K562 (cell line): ENCODE measurements around the gene UHRF1. TPM values are rescaled to one million over a fixed set of nuclear protein-coding genes. Genes with fewer than 3 reads are reported as not detected.
A peak's percentile ranks its signal among the peaks of the same experiment; 100 is the strongest.

Source experiments
- ATAC-seq: fragments of 200-7000 bp; cut with Tn5 transposase; 3 replicates; pipeline ENCODE4 v1.9.1; 2020; ENCODE audit warnings: moderate library complexity
- BruUV-seq: library from RNA; stranded (reverse); fragments of 400-500 nt; replicated peaks from 2 replicates; lab custom pipeline; 2021; lab: Mats Ljungman, UMichigan
- CTCF ChIA-PET: fragments of 300-600 bp; formaldehyde crosslinking; extraction: SDS; loops from one replicate; lab custom pipeline; 2021; ENCODE audit warnings: low intra/inter-chr PET ratio; lab: Yijun Ruan, JAX
- POLR2A ChIA-PET: fragments of 300-600, 350-650 bp; sonication (Branson Sonifier 250); formaldehyde crosslinking; extraction: SDS; loops from one replicate; lab custom pipeline; 2021; ENCODE audit warnings: antibody characterized with exemption, inconsistent platforms; lab: Yijun Ruan, JAX
- DNase-seq, 4 experiments: peaks; one replicate each; pipeline versions ENCODE4 v3.0.0 to v3.0.0-alpha.2; 2011 to 2018; ENCODE audit warnings: low spot score in 3 of 4, mixed read lengths in 3 of 4; ENCODE audit errors: extremely low read depth in 1 of 4
- FAIRE-seq: peaks from 2 replicates; lab custom pipeline; 2011; peaks lifted over from hg19 to GRCh38; lab: Jason Lieb, UNC
- H2AFZ ChIP-seq: 2 replicates; pipeline ENCODE4 v1.6.0; 2011; ENCODE audit warnings: low read depth, low read length, control low read depth, inconsistent platforms
- H3K27ac ChIP-seq: fragments of 200-600 bp; 3 replicates; pipeline ENCODE4 v1.8.0; 2011; ENCODE audit warnings: low read depth, mild to moderate bottlenecking, control low read depth, inconsistent platforms, low read length, moderate library complexity, mixed read lengths; ENCODE audit errors: extremely low read depth
- H3K27me3 ChIP-seq, 2 experiments: fragments of 300-600 bp in 1 of 2; 2 replicates in 1 of 2; 3 replicates in 1 of 2; pipeline versions ENCODE4 v1.6.0 to v1.8.0; 2011; ENCODE audit warnings: inconsistent platforms in 2 of 2, low read length in 2 of 2, mild to moderate bottlenecking in 1 of 2, mixed read lengths in 1 of 2, moderate library complexity in 1 of 2; ENCODE audit not compliant: control insufficient read depth in 2 of 2, insufficient read depth in 2 of 2
- H3K36me3 ChIP-seq: fragments of 300-600 bp; 3 replicates; pipeline ENCODE4 v1.8.0; 2011; ENCODE audit warnings: mild to moderate bottlenecking, low read length, inconsistent platforms; ENCODE audit not compliant: control insufficient read depth, insufficient read depth
- H3K4me1 ChIP-seq, 2 experiments: fragments of 200-600 bp in 1 of 2; replicated peaks in 1 of 2; 2 replicates in 1 of 2; 3 replicates in 1 of 2; pipeline versions ENCODE4 v1.5.1 to v1.8.0; 2011; ENCODE audit warnings: inconsistent platforms in 2 of 2, low read length in 2 of 2, mild to moderate bottlenecking in 1 of 2, mixed read lengths in 1 of 2, moderate library complexity in 1 of 2; ENCODE audit not compliant: control insufficient read depth in 2 of 2, insufficient read depth in 2 of 2
- H3K4me2 ChIP-seq: 2 replicates; pipeline ENCODE4 v1.6.1; 2011; ENCODE audit warnings: low read length, control low read depth, inconsistent platforms, mixed read lengths; ENCODE audit not compliant: insufficient read depth
- H3K4me3 ChIP-seq: fragments of 200-600 bp; sonication (generic), shearing (Covaris generic); 2 replicates; pipeline ENCODE4 v1.5.1; 2016; ENCODE audit warnings: control low read depth, inconsistent platforms
- H3K79me2 ChIP-seq: fragments of 200-600 bp; 3 replicates; pipeline ENCODE4 v1.8.0; 2011; ENCODE audit warnings: low read length, inconsistent platforms; ENCODE audit not compliant: control insufficient read depth, insufficient read depth
- H3K9ac ChIP-seq, 2 experiments: 2 replicates each; pipeline versions ENCODE4 v1.6.0 to v1.6.1; 2011; ENCODE audit warnings: low read depth in 2 of 2, low read length in 2 of 2, control low read depth in 1 of 2, inconsistent platforms in 1 of 2, mild to moderate bottlenecking in 1 of 2, mixed read lengths in 1 of 2; ENCODE audit not compliant: insufficient read depth in 1 of 2
- H3K9me1 ChIP-seq: one replicate; pipeline ENCODE4 v1.6.0; 2011; ENCODE audit warnings: inconsistent platforms, mild to moderate bottlenecking, low read length, moderate library complexity; ENCODE audit not compliant: control insufficient read depth, insufficient read depth
- H3K9me3 ChIP-seq: replicated peaks from 2 replicates; pipeline ENCODE4 v1.5.1; 2011; ENCODE audit warnings: low read depth, low read length, inconsistent platforms; ENCODE audit not compliant: control insufficient read depth, insufficient read depth
- H4K20me1 ChIP-seq: replicated peaks from 2 replicates; pipeline ENCODE4 v1.6.1; 2011; ENCODE audit warnings: low read length, inconsistent platforms, mixed read lengths; ENCODE audit not compliant: control insufficient read depth, insufficient read depth
- ARHGAP35 ChIP-seq: fragments of 450-650 bp; IDR thresholded peaks from 2 replicates; pipeline ENCODE4 v1.6.1; 2018; ENCODE audit not compliant: partially characterized antibody
- ATF7 ChIP-seq: fragments of 450-650 bp; IDR thresholded peaks from 2 replicates; pipeline ENCODE4 v1.7.1; 2014; ENCODE audit warnings: mild to moderate bottlenecking, moderate library complexity
- CREB5 ChIP-seq: fragments of 250-450 bp; sonication (Bioruptor Pico); IDR thresholded peaks from 2 replicates; pipeline ENCODE4 v1.5.0; 2020; ENCODE audit warnings: mild to moderate bottlenecking
- HIVEP1 ChIP-seq: fragments of 250-450 bp; sonication (Bioruptor Pico); IDR thresholded peaks from 2 replicates; pipeline ENCODE4 v1.4.0; 2020; ENCODE audit warnings: mild to moderate bottlenecking
- MCM3 ChIP-seq: fragments of 450-650 bp; IDR thresholded peaks from 2 replicates; pipeline ENCODE4 v1.6.1; 2016
- MCM7 ChIP-seq, 2 experiments: fragments of 450-650 bp; IDR thresholded peaks; 2 replicates each; pipeline ENCODE4 v1.6.1; 2016 to 2018
- MTA1 ChIP-seq: fragments of 450-650 bp; IDR thresholded peaks from 2 replicates; pipeline ENCODE4 v1.6.1; 2017; ENCODE audit warnings: borderline replicate concordance
- MYBL2 ChIP-seq, 2 experiments: fragments of 450-650 bp in 1 of 2; sonication (generic) in 1 of 2; formaldehyde crosslinking in 1 of 2; IDR thresholded peaks; 2 replicates each; pipeline versions ENCODE4 v1.6.1 to v1.8.1; 2017 to 2022; ENCODE audit warnings: borderline replicate concordance in 1 of 2, inconsistent platforms in 1 of 2, low read depth in 1 of 2, mild to moderate bottlenecking in 1 of 2, missing genetic modification reagents in 1 of 2, moderate library complexity in 1 of 2
- PML ChIP-seq: IDR thresholded peaks from 2 replicates; pipeline ENCODE4 v1.6.1; 2012; ENCODE audit warnings: low read length, inconsistent platforms
- PTTG1 ChIP-seq: fragments of 450-650 bp; IDR thresholded peaks from 2 replicates; pipeline ENCODE4 v1.6.1; 2016; ENCODE audit warnings: low read depth, mild to moderate bottlenecking, missing genetic modification characterization, missing compliant biosample characterization
- SAFB ChIP-seq: fragments of 200-400 bp; formaldehyde crosslinking; IDR thresholded peaks from 2 replicates; pipeline ENCODE4 v1.6.1; 2017; ENCODE audit warnings: low read depth, low read length, borderline replicate concordance
- SMAD1 ChIP-seq: fragments of 150-350 bp; IDR thresholded peaks from 2 replicates; pipeline ENCODE4 v1.6.1; 2014; ENCODE audit warnings: low read length, low read depth; ENCODE audit not compliant: partially characterized antibody
- STAT5A ChIP-seq: IDR thresholded peaks from 2 replicates; pipeline ENCODE4 v1.6.1; 2012; ENCODE audit warnings: low read length, inconsistent platforms, borderline replicate concordance
- ZC3H4 ChIP-seq: sonication (generic); formaldehyde crosslinking; IDR thresholded peaks from 2 replicates; pipeline ENCODE4 v1.9.0; 2021; ENCODE audit warnings: missing genetic modification reagents, borderline replicate concordance
- ZKSCAN3 ChIP-seq: fragments of 250-450 bp; sonication (Bioruptor Pico); IDR thresholded peaks from 2 replicates; pipeline ENCODE4 v1.4.0; 2020
- ZNF12 ChIP-seq: sonication (generic); formaldehyde crosslinking; IDR thresholded peaks from 2 replicates; pipeline ENCODE4 v1.4.0; 2020; ENCODE audit warnings: mild to moderate bottlenecking, missing genetic modification reagents
- ZNF316 ChIP-seq: fragments of 450-650 bp; IDR thresholded peaks from 2 replicates; pipeline ENCODE4 v1.6.1; 2016
- ZNF592 ChIP-seq: fragments of 450-650 bp; IDR thresholded peaks from 2 replicates; pipeline ENCODE4 v1.6.1; 2017; ENCODE audit warnings: antibody characterized with exemption, mild to moderate bottlenecking
- ZNF695 ChIP-seq: fragments of 450-650 bp; formaldehyde crosslinking; IDR thresholded peaks from 2 replicates; pipeline ENCODE4 v1.4.0; 2020; ENCODE audit warnings: mild to moderate bottlenecking, moderate library complexity
- WGBS: fragments of 100-300 bp; shearing (Covaris generic); methylation state at CpG from one replicate; pipeline ENCODE4 v1.1.6; 2016; ENCODE audit warnings: low coverage, mixed read lengths; ENCODE audit not compliant: insufficient coverage; ENCODE audit errors: missing lambda C conversion rate; 5-methylcytosine and 5-hydroxymethylcytosine counted together
- in situ Hi-C: fragments of 300-500 bp; cut with MboI; formaldehyde crosslinking; loops from 4 replicates; pipeline ENCODE4 v1.15.0; 2018; ENCODE audit warnings: inconsistent platforms, mixed read lengths
- intact Hi-C: fragments of 100-400 bp; cut with micrococcal nuclease; formaldehyde crosslinking; loops from 2 replicates; pipeline ENCODE4 v1.14.2; 2022
- polyA plus RNA-seq, 8 experiments: library from polyadenylated mRNA; depleted of rRNA in 4 of 8; stranded (reverse) in 5 of 8; unstranded in 3 of 8; fragments of >200 nt; fragmentation: Nextera tagmentation in 2 of 8; fragmentation: Illumina TruSeq in 1 of 8; extraction: Ambion mirVana in 2 of 8; extraction: Trizol in 1 of 8; gene quantifications; 2 replicates each; pipeline versions ENCODE4 v1.2.1 to v1.2.3, GENCODE V29; 2011 to 2014; ENCODE audit warnings: inconsistent platforms in 1 of 8, missing spikeins in 1 of 8
- total RNA-seq, 7 experiments: library from RNA; depleted of rRNA in 6 of 7; stranded (reverse); fragments of >200 nt in 6 of 7; fragmentation: Illumina TruSeq in 2 of 7; extraction: Trizol in 2 of 7; gene quantifications; 2 replicates each; pipeline versions ENCODE4 v1.2.1 to v1.2.3, GENCODE V29; 2011 to 2021; ENCODE audit warnings: low replicate concordance in 1 of 7

UHRF1 gene
- total and polyA plus RNA-seq, 9 of the 15 experiments (the other 6 are each of a cell fraction or from before 2014, with no cell fraction given): 6.0 to 101 (median 30.9) TPM

- TF ChIP-seq ZC3H4 (no peak), ARHGAP35 (no peak), ATF7 (no peak), ZNF316 (no peak), PTTG1 (tag) (no peak), ZKSCAN3 (no peak), STAT5A (no peak), ZNF592 (no peak)
- TF ChIP-seq, all 486 proteins: peak for 0
Observed at GRCh38 chr19:4986056-4986455, 76.8 kb downstream of the UHRF1 start (continued).

- no TSS peak for BruUV-seq
- intact Hi-C loops: no loop called here
- POLR2A ChIA-PET: interaction anchor here (1.0 to 3.1 kb wide), 4 partner anchors 10 to 50 kb away, joined by 3 to 10 read pairs (median 6); partner anchors contain the start of gene KDM4B
- peaks cover 19 to 53% of the 10 kb centered on the region in 2 experiments for H3K4me1 ChIP-seq
- H3K27me3 ChIP-seq: no peaks in the 10 kb centered on the region
- FAIRE-seq (no peak), DNase-seq (no peak), ATAC-seq (no peak)
- no peak overlapping the region for H2AFZ ChIP-seq
- CTCF ChIA-PET: no interaction called here
- in situ Hi-C loops: no loop called here
- H3K9ac ChIP-seq: peak overlapping the region in 1 of 2 experiments; percentile 62; a peak in 2 of 4 replicates
- no peak overlapping the region for H3K27ac ChIP-seq
- H3K79me2 ChIP-seq: peaks cover 70% of the 10 kb centered on the region
- H4K20me1 ChIP-seq: peaks cover 80% of the 10 kb centered on the region
- H3K4me2 ChIP-seq: no peak overlapping the region
- no peak overlapping the region for H3K4me3 ChIP-seq
- H3K36me3 ChIP-seq: no peaks in the 10 kb centered on the region
- 86% methylated on average over 16 of the region's 19 CpGs for WGBS
- no peaks in the 10 kb centered on the region for H3K9me3 ChIP-seq
- peaks cover 18% of the 10 kb centered on the region for H3K9me1 ChIP-seq
- TF ChIP-seq HIVEP1 (no peak), CREB5 (CRISPR knock-in tag) (no peak), MCM3 (no peak), MYBL2 (IDR thresholded peaks at IDR 0.05; ENCODE audit: low read depth) (no peak), MYBL2 (CRISPR knock-in tag; IDR thresholded peaks at IDR 0.05; ENCODE audit: borderline replicate concordance) (no peak), ZNF695 (CRISPR knock-in tag) (no peak), MTA1 (no peak), SAFB (no peak), PML (no peak), MCM7 (IDR thresholded peaks at IDR 0.05) (no peak), ZNF12 (no peak), SMAD1 (no peak)
Observed at GRCh38 chr19:4986471-4986891, 77.2 kb downstream of the UHRF1 start.
